B cell (primary cell): ENCODE results near the gene TP53BP2. TPM values are rescaled to one million over a fixed set of nuclear protein-coding genes. Genes with fewer than 3 reads are reported as not detected.

Experiments
- ATAC-seq: fragments of 200-7000 bp; cut with Tn5 transposase; one replicate; pipeline ENCODE4 v1.10.0; 2021; ENCODE audit warnings: low read depth, mild to moderate bottlenecking, moderate number of reproducible peaks, moderate library complexity
- CTCF ChIA-PET: fragments of 350-600 bp; sonication (Branson Sonifier 250); formaldehyde crosslinking; loops from one replicate; lab custom pipeline; 2021; ENCODE audit warnings: antibody characterized with exemption, inconsistent platforms; lab: Charles Lee
- POLR2A ChIA-PET: fragments of 350-600 bp; sonication (Branson Sonifier 250); formaldehyde crosslinking; loops from one replicate; lab custom pipeline; 2021; ENCODE audit warnings: antibody characterized with exemption; lab: Charles Lee
- DNase-seq: peaks from one replicate; pipeline ENCODE4 v3.0.0; 2013
- H2AFZ ChIP-seq: 2 replicates; pipeline ENCODE4 v1.6.1; 2012; ENCODE audit warnings: mild to moderate bottlenecking, low read depth, low read length; ENCODE audit not compliant: insufficient read depth, poor library complexity, severe bottlenecking
- H3K27ac ChIP-seq, 2 donors: 1 replicate in 1 of 2; 2 replicates in 1 of 2; pipeline ENCODE4 v1.5.1; 2012 to 2013; ENCODE audit warnings: low read length in 2 of 2, mild to moderate bottlenecking in 2 of 2, moderate library complexity in 1 of 2
- H3K27me3 ChIP-seq, 4 experiments: fragments of 200-600 bp in 1 of 4; sonication (generic) in 1 of 4; replicated peaks in 1 of 4; 1 replicate in 2 of 4; 2 replicates in 2 of 4; pipeline versions ENCODE4 v1.6.1 to v1.7.0; 2013 to 2016; ENCODE audit warnings: low read length in 3 of 4, mild to moderate bottlenecking in 2 of 4, mixed read lengths in 1 of 4, moderate library complexity in 1 of 4; ENCODE audit not compliant: insufficient read depth in 4 of 4, control insufficient read depth in 3 of 4; ENCODE audit errors: control extremely low read depth in 1 of 4
- H3K36me3 ChIP-seq, 2 experiments: replicated peaks in 1 of 2; 1 replicate in 1 of 2; 2 replicates in 1 of 2; pipeline versions ENCODE4 v1.6.1 to v1.7.1; 2013; ENCODE audit warnings: low read length in 1 of 2; ENCODE audit not compliant: insufficient read depth in 2 of 2, control insufficient read depth in 1 of 2; ENCODE audit errors: control extremely low read depth in 1 of 2, extremely low read depth in 1 of 2
- H3K4me1 ChIP-seq, 2 donors: fragments of 200-600 bp in 1 of 2; sonication (generic) in 1 of 2; 1 replicate in 1 of 2; 2 replicates in 1 of 2; pipeline versions ENCODE4 v1.5.1 to v1.6.1; 2013 to 2017; ENCODE audit warnings: low read length in 2 of 2; ENCODE audit not compliant: control insufficient read depth in 2 of 2, insufficient read depth in 2 of 2
- H3K4me2 ChIP-seq: replicated peaks from 2 replicates; pipeline ENCODE3; 2012; ENCODE audit warnings: mild to moderate bottlenecking, low read depth, low read length; ENCODE audit not compliant: poor library complexity, severe bottlenecking
- H3K4me3 ChIP-seq, 5 experiments: fragments of 200-600 bp in 1 of 5; sonication (generic) in 1 of 5; 1 replicate in 3 of 5; 2 replicates in 2 of 5; pipeline versions ENCODE4 v1.5.1 to v1.7.0; 2011 to 2016; ENCODE audit warnings: low read length in 4 of 5, mild to moderate bottlenecking in 4 of 5, low read depth in 2 of 5, control low read depth in 1 of 5, moderate library complexity in 1 of 5; ENCODE audit not compliant: insufficient read depth in 1 of 5; ENCODE audit errors: control extremely low read depth in 1 of 5, extremely low read depth in 1 of 5
- H3K79me2 ChIP-seq: fragments of 200-600 bp; sonication (generic); one replicate; pipeline ENCODE4 v1.6.0; 2016; ENCODE audit warnings: low read length; ENCODE audit not compliant: control insufficient read depth, insufficient read depth
- H3K9ac ChIP-seq: fragments of 200-600 bp; sonication (generic); 2 replicates; pipeline ENCODE4 v1.6.1; 2017; ENCODE audit warnings: mild to moderate bottlenecking, low read length, moderate library complexity
- H3K9me3 ChIP-seq, 3 donors: one replicate each; pipeline versions ENCODE4 v1.6.1 to v1.7.1; 2013; ENCODE audit warnings: low read length in 2 of 3; ENCODE audit not compliant: control insufficient read depth in 2 of 3, insufficient read depth in 1 of 3; ENCODE audit errors: control extremely low read depth in 1 of 3
- H4K20me1 ChIP-seq: 2 replicates; pipeline ENCODE4 v1.6.0; 2012; ENCODE audit warnings: mild to moderate bottlenecking, low read length; ENCODE audit not compliant: insufficient read depth, control insufficient read depth, poor library complexity, severe bottlenecking
- H3K27ac Mint-ChIP-seq: one replicate; pipeline ENCODE4 v1.8.0; 2021; ENCODE audit warnings: mixed read lengths
- H3K27me3 Mint-ChIP-seq: one replicate; pipeline ENCODE4 v1.8.0; 2021; ENCODE audit warnings: mixed read lengths
- H3K4me1 Mint-ChIP-seq: one replicate; pipeline ENCODE4 v1.8.0; 2021; ENCODE audit warnings: mixed read lengths
- H3K4me3 Mint-ChIP-seq: one replicate; pipeline ENCODE4 v1.8.0; 2021; ENCODE audit warnings: mixed read lengths
- H3K9me3 Mint-ChIP-seq: one replicate; pipeline ENCODE4 v1.8.0; 2022; ENCODE audit warnings: mixed read lengths; ENCODE audit not compliant: insufficient read depth
- CTCF ChIP-seq: fragments of 200-600 bp; IDR thresholded peaks from one replicate; pipeline ENCODE4 v1.8.0; 2022; ENCODE audit warnings: antibody characterized with exemption, mild to moderate bottlenecking
- EZH2 ChIP-seq: IDR thresholded peaks from 2 replicates; pipeline ENCODE4 v1.6.1; 2012; ENCODE audit warnings: borderline replicate concordance, low read depth, mild to moderate bottlenecking, moderate library complexity, low read length; ENCODE audit not compliant: insufficient read depth, poor library complexity, severe bottlenecking
- WGBS: methylation state at CpG from one replicate; pipeline ENCODE4 v1.1.5; 2013; ENCODE audit warnings: missing lambda C conversion rate; ENCODE audit not compliant: insufficient coverage; 5-methylcytosine and 5-hydroxymethylcytosine counted together
- intact Hi-C: fragments of 100-400 bp; cut with micrococcal nuclease; formaldehyde crosslinking; loops from one replicate; pipeline ENCODE4 v1.10.0; 2022
- polyA plus RNA-seq: library from polyadenylated mRNA; depleted of rRNA; stranded (reverse); fragments of >200 nt; gene quantifications from 2 replicates; pipeline ENCODE4 v1.2.3, GENCODE V29; 2012
- total RNA-seq, 2 donors: library from RNA; stranded (reverse); fragments of 120-200 nt in 1 of 2; gene quantifications; 1 replicate in 1 of 2; 2 replicates in 1 of 2; pipeline versions ENCODE4 v1.2.3 to v1.2.4, GENCODE V29; 2013 to 2022

The TP53BP2 gene
- total and polyA plus RNA-seq, 2 donors (not counting 1 experiment from before 2014, with no cell fraction given) = 10.8 to 40.0 TPM

GRCh38 chr1:223833948-223834347 lies 11.8 kb downstream of the TP53BP2 start:
- Histone ChIP-seq H3K9me3 (no peaks in the 10 kb centered on the region), H2AFZ (no peak overlapping the region), H3K27me3 (no peaks in the 10 kb centered on the region), H3K4me3 (no peak overlapping the region), H3K79me2 (peaks cover 81% of the 10 kb centered on the region), H3K27ac (no peak overlapping the region), H3K4me1 (peaks cover 23 to 34% of the 10 kb centered on the region in 2 donors), H3K9ac (no peak overlapping the region), H4K20me1 (peaks cover 53% of the 10 kb centered on the region), H3K36me3 (no peaks in the 10 kb centered on the region), H3K4me2 (no peak overlapping the region)
- intact Hi-C loops = no loop called here
- ChIA-PET POLR2A (interaction anchor here (1.0 kb wide), 1 partner anchor 11 kb away, joined by 3 read pairs; the partner anchor contains the start of gene TP53BP2), CTCF (interaction anchor here (1.0 to 2.1 kb wide), 2 partner anchors 10 to 22 kb away, joined by 3 to 7 read pairs; no protein-coding TSS in a partner anchor)
- DNase-seq (no peak), ATAC-seq (no peak)
- Mint-ChIP-seq H3K4me1 (peaks cover 33% of the 10 kb centered on the region), H3K27me3 (no peaks in the 10 kb centered on the region), H3K27ac (no peak overlapping the region), H3K9me3 (no peaks in the 10 kb centered on the region), H3K4me3 (no peak overlapping the region)
- TF ChIP-seq CTCF (no peak), EZH2 (no peak)
- WGBS = no CpG with 5 or more reads among the region's 2 CpGs

- peak overlapping the region in 1 of 2 donors; percentile 37 for H3K27ac ChIP-seq
- H3K27me3 ChIP-seq = no peaks in the 10 kb centered on the region
- peaks cover 45% of the 10 kb centered on the region for H4K20me1 ChIP-seq
- H2AFZ ChIP-seq = no peak overlapping the region
- Mint-ChIP-seq H3K4me1 (peaks cover 25% of the 10 kb centered on the region), H3K4me3 (peak overlapping the region; percentile 27), H3K9me3 (no peaks in the 10 kb centered on the region), H3K27ac (peak overlapping the region; percentile 75), H3K27me3 (no peaks in the 10 kb centered on the region)
- peak overlapping the region; percentile 3 for H3K4me2 ChIP-seq
- peak; percentile 30 for DNase-seq
- POLR2A ChIA-PET = no interaction called here
- H3K4me1 ChIP-seq = peaks cover 23 to 34% of the 10 kb centered on the region in 2 donors
- CTCF ChIA-PET = interaction anchor here (0.9 to 2.1 kb wide), 3 partner anchors 9 to 21 kb away, joined by 4 to 7 read pairs (median 4); no protein-coding TSS in a partner anchor
- 51% methylated on average over 3 of the region's 3 CpGs for WGBS
- intact Hi-C loops = loop anchor here (1.0 kb wide), 1 partner anchor 12 kb away; no protein-coding TSS in a partner anchor
- no peak overlapping the region for H3K9ac ChIP-seq
- ATAC-seq = peak; percentile 34
- H3K4me3 ChIP-seq = no peak overlapping the region
- H3K36me3 ChIP-seq = no peaks in the 10 kb centered on the region
- TF ChIP-seq CTCF (no peak), EZH2 (no peak)
- H3K79me2 ChIP-seq = peaks cover 81% of the 10 kb centered on the region
- peaks cover 0 to 1% (median 0%) of the 10 kb centered on the region in 3 donors for H3K9me3 ChIP-seq
Measured at GRCh38 chr1:223832637-223832943, 13.2 kb downstream of the TP53BP2 start.
